ENCODE results near the gene GP5. TPM values are rescaled to one million over a fixed set of nuclear protein-coding genes. Genes with fewer than 3 reads are reported as not detected.

The GP5 gene
- total and polyA plus RNA-seq, 2 donors (not counting 1 experiment from before 2014, with no cell fraction given): 0.01 to 0.15 TPM

GRCh38 chr3:194401346-194401745 is 2.3 kb upstream of the GP5 start:
- ATAC-seq (ENCODE audit: low read depth): no peak
- Mint-ChIP-seq H3K27me3 (peaks cover 20% of the 10 kb centered on the region), H3K4me3 (no peak overlapping the region), H3K9me3 (ENCODE audit: insufficient read depth) (no peaks in the 10 kb centered on the region), H3K4me1 (peaks cover 29% of the 10 kb centered on the region), H3K27ac (no peak overlapping the region)
- WGBS (ENCODE audit: insufficient coverage): 94% methylated on average over 9 of the region's 9 CpGs
- DNase-seq: no peak
- intact Hi-C loops (cut with micrococcal nuclease): loop anchor here (10.0 kb wide), 2 partner anchors 1587 to 1837 kb away; no protein-coding TSS in a partner anchor
- Histone ChIP-seq H3K79me2 (ENCODE audit: control insufficient read depth, insufficient read depth, low read length) (no peaks in the 10 kb centered on the region), H3K27me3 (replicated peaks in 1 of 4; ENCODE audit: control extremely low read depth in 1 of 4, control insufficient read depth in 3 of 4, insufficient read depth in 4 of 4, low read length in 3 of 4) (peaks cover 0 to 30% (median 10%) of the 10 kb centered on the region in 4 experiments), H3K27ac (ENCODE audit: low read length in 2 of 2) (no peak overlapping the region), H3K4me1 (ENCODE audit: control insufficient read depth in 2 of 2, insufficient read depth in 2 of 2, low read length in 2 of 2) (peaks cover 26 to 29% of the 10 kb centered on the region in 2 donors), H4K20me1 (ENCODE audit: control insufficient read depth, insufficient read depth, low read length, poor library complexity, severe bottlenecking) (no peaks in the 10 kb centered on the region), H3K4me3 (ENCODE audit: control extremely low read depth in 1 of 5, extremely low read depth in 1 of 5, insufficient read depth in 1 of 5, low read depth in 2 of 5, low read length in 4 of 5) (no peak overlapping the region), H3K9me3 (ENCODE audit: control extremely low read depth in 1 of 3, control insufficient read depth in 2 of 3, insufficient read depth in 1 of 3, low read length in 2 of 3) (no peaks in the 10 kb centered on the region), H2AFZ (ENCODE audit: insufficient read depth, low read depth, low read length, poor library complexity, severe bottlenecking) (no peak overlapping the region), H3K36me3 (replicated peaks in 1 of 2; ENCODE audit: control extremely low read depth in 1 of 2, control insufficient read depth in 1 of 2, extremely low read depth in 1 of 2, insufficient read depth in 2 of 2, low read length in 1 of 2) (peaks cover 0 to 1% of the 10 kb centered on the region in 2 experiments), H3K4me2 (replicated peaks; ENCODE audit: low read depth, low read length, poor library complexity, severe bottlenecking) (no peak overlapping the region), H3K9ac (ENCODE audit: low read length) (no peak overlapping the region)
- TF ChIP-seq EZH2 (IDR thresholded peaks at IDR 0.05; ENCODE audit: borderline replicate concordance, insufficient read depth, low read depth, low read length, poor library complexity, severe bottlenecking) (no peak), CTCF (IDR thresholded peaks at IDR 0.05) (no peak)
- ChIA-PET POLR2A (no interaction called here), CTCF (no interaction called here)

- Mint-ChIP-seq H3K27me3 (peaks cover 26% of the 10 kb centered on the region), H3K27ac (no peak overlapping the region), H3K9me3 (ENCODE audit: insufficient read depth) (no peaks in the 10 kb centered on the region), H3K4me1 (peaks cover 36% of the 10 kb centered on the region), H3K4me3 (no peak overlapping the region)
- Histone ChIP-seq H3K9me3 (ENCODE audit: control extremely low read depth in 1 of 3, control insufficient read depth in 2 of 3, insufficient read depth in 1 of 3, low read length in 2 of 3) (no peaks in the 10 kb centered on the region), H3K4me3 (ENCODE audit: control extremely low read depth in 1 of 5, extremely low read depth in 1 of 5, insufficient read depth in 1 of 5, low read depth in 2 of 5, low read length in 4 of 5) (no peak overlapping the region), H3K27me3 (replicated peaks in 1 of 4; ENCODE audit: control extremely low read depth in 1 of 4, control insufficient read depth in 3 of 4, insufficient read depth in 4 of 4, low read length in 3 of 4) (peaks cover 0 to 35% (median 10%) of the 10 kb centered on the region in 4 experiments), H3K36me3 (replicated peaks in 1 of 2; ENCODE audit: control extremely low read depth in 1 of 2, control insufficient read depth in 1 of 2, extremely low read depth in 1 of 2, insufficient read depth in 2 of 2, low read length in 1 of 2) (no peaks in the 10 kb centered on the region), H3K27ac (ENCODE audit: low read length in 2 of 2) (no peak overlapping the region), H3K79me2 (ENCODE audit: control insufficient read depth, insufficient read depth, low read length) (no peaks in the 10 kb centered on the region), H3K4me1 (ENCODE audit: control insufficient read depth in 2 of 2, insufficient read depth in 2 of 2, low read length in 2 of 2) (peaks cover 27 to 32% of the 10 kb centered on the region in 2 donors), H2AFZ (ENCODE audit: insufficient read depth, low read depth, low read length, poor library complexity, severe bottlenecking) (no peak overlapping the region), H4K20me1 (ENCODE audit: control insufficient read depth, insufficient read depth, low read length, poor library complexity, severe bottlenecking) (no peaks in the 10 kb centered on the region), H3K4me2 (replicated peaks; ENCODE audit: low read depth, low read length, poor library complexity, severe bottlenecking) (no peak overlapping the region), H3K9ac (ENCODE audit: low read length) (no peak overlapping the region)
- intact Hi-C loops (cut with micrococcal nuclease): loop anchor here (10.0 kb wide), 2 partner anchors 1585 to 1835 kb away; no protein-coding TSS in a partner anchor
- CTCF ChIA-PET: no interaction called here
- WGBS (ENCODE audit: insufficient coverage): 68% methylated on average over 9 of the region's 15 CpGs
- ATAC-seq (ENCODE audit: low read depth): no peak
- POLR2A ChIA-PET: interaction anchor here (0.6 kb wide), 1 partner anchor 11 kb away, joined by 4 read pairs; no protein-coding TSS in a partner anchor
- no peak for DNase-seq
- TF ChIP-seq EZH2 (IDR thresholded peaks at IDR 0.05; ENCODE audit: borderline replicate concordance, insufficient read depth, low read depth, low read length, poor library complexity, severe bottlenecking) (no peak), CTCF (IDR thresholded peaks at IDR 0.05) (no peak)
These were observed 877 bp upstream of the GP5 start for GRCh38 chr3:194399874-194400411.
